Natural killer cell (primary cell): ENCODE data around the gene RABEP2. TPM values are rescaled to one million over a fixed set of nuclear protein-coding genes. Genes with fewer than 3 reads are reported as not detected.

ENCODE experiments used
- ATAC-seq, 3 donors: fragments of 150-1000 bp in 2 of 3; fragments of 200-7000 bp in 1 of 3; cut with Tn5 transposase; 1 replicate in 1 of 3; 2 replicates in 2 of 3; pipeline ENCODE4 v1.10.0; 2021; ENCODE audit warnings: mild to moderate bottlenecking in 2 of 3, moderate library complexity in 2 of 3
- DNase-seq, 2 donors: peaks; one replicate each; pipeline versions ENCODE4 v3.0.0 to v3.0.0-alpha.2; 2013 to 2021; ENCODE audit warnings: mixed read lengths in 1 of 2
- H3K27ac ChIP-seq: one replicate; pipeline ENCODE4 v1.5.1; 2013; ENCODE audit warnings: mild to moderate bottlenecking, low read length
- H3K27me3 ChIP-seq: one replicate; pipeline ENCODE4 v1.6.1; 2013; ENCODE audit warnings: low read length; ENCODE audit not compliant: control insufficient read depth, insufficient read depth
- H3K36me3 ChIP-seq: one replicate; pipeline ENCODE4 v1.6.1; 2013; ENCODE audit warnings: low read length; ENCODE audit not compliant: control insufficient read depth, insufficient read depth
- H3K4me1 ChIP-seq: one replicate; pipeline ENCODE4 v1.6.1; 2013; ENCODE audit warnings: low read length; ENCODE audit not compliant: control insufficient read depth, insufficient read depth
- H3K4me3 ChIP-seq: one replicate; pipeline ENCODE4 v1.5.1; 2013; ENCODE audit warnings: low read length
- H3K9me3 ChIP-seq: one replicate; pipeline ENCODE4 v1.6.1; 2013; ENCODE audit warnings: low read length; ENCODE audit not compliant: control insufficient read depth, insufficient read depth
- H3K27ac Mint-ChIP-seq, 2 donors: one replicate each; pipeline ENCODE4 v1.8.0; 2022; ENCODE audit warnings: mild to moderate bottlenecking in 2 of 2, mixed read lengths in 2 of 2, moderate library complexity in 1 of 2
- H3K27me3 Mint-ChIP-seq, 2 donors: one replicate each; pipeline ENCODE4 v1.8.0; 2022; ENCODE audit warnings: low read depth in 2 of 2, mixed read lengths in 2 of 2
- H3K36me3 Mint-ChIP-seq: one replicate; pipeline ENCODE4 v1.8.0; 2022; ENCODE audit warnings: mixed read lengths
- H3K4me1 Mint-ChIP-seq, 2 donors: one replicate each; pipeline ENCODE4 v1.8.0; 2022; ENCODE audit warnings: mixed read lengths in 2 of 2
- H3K4me3 Mint-ChIP-seq: one replicate; pipeline ENCODE4 v1.8.0; 2022; ENCODE audit warnings: mild to moderate bottlenecking, moderate library complexity, mixed read lengths
- H3K9me3 Mint-ChIP-seq, 2 donors: one replicate each; pipeline ENCODE4 v1.8.0; 2022; ENCODE audit warnings: mixed read lengths in 2 of 2
- CTCF ChIP-seq: fragments of 200-600 bp; IDR thresholded peaks from one replicate; pipeline ENCODE4 v1.8.0; 2022; ENCODE audit warnings: antibody characterized with exemption
- WGBS: methylation state at CpG from one replicate; pipeline ENCODE4 v1.1.7; 2013; ENCODE audit warnings: missing lambda C conversion rate; ENCODE audit not compliant: insufficient coverage; 5-methylcytosine and 5-hydroxymethylcytosine counted together
- intact Hi-C: fragments of 100-400 bp; cut with micrococcal nuclease; formaldehyde crosslinking; loops from one replicate; pipeline ENCODE4 v1.14.2; 2022
- total RNA-seq, 4 donors: library from RNA; stranded (reverse); fragments of 120-200 nt in 1 of 4; gene quantifications; one replicate each; pipeline versions ENCODE4 v1.2.3 to v1.2.4, GENCODE V29; 2013 to 2022

RABEP2 gene
- total RNA-seq, 3 donors from 2014 or later (not counting 1 experiment from before 2014, with no cell fraction given), result 53.4 to 63.4 (median 60.1) TPM

GRCh38 chr16:28937222-28937876 is 12.3 kb upstream of the RABEP2 start:
- 91% methylated on average over 11 of the region's 14 CpGs for WGBS
- Mint-ChIP-seq H3K27me3 (no peaks in the 10 kb centered on the region), H3K36me3 (no peaks in the 10 kb centered on the region), H3K27ac (no peak overlapping the region), H3K4me3 (no peak overlapping the region), H3K9me3 (no peaks in the 10 kb centered on the region), H3K4me1 (peaks cover 15 to 35% of the 10 kb centered on the region in 2 donors)
- Histone ChIP-seq H3K36me3 (no peaks in the 10 kb centered on the region), H3K4me1 (peaks cover 19% of the 10 kb centered on the region), H3K27me3 (no peaks in the 10 kb centered on the region), H3K4me3 (no peak overlapping the region), H3K9me3 (no peaks in the 10 kb centered on the region), H3K27ac (no peak overlapping the region)
- DNase-seq (no peak), ATAC-seq (no peak)
- intact Hi-C loops, result no loop called here
- TF ChIP-seq CTCF, result no peak

DNA sequence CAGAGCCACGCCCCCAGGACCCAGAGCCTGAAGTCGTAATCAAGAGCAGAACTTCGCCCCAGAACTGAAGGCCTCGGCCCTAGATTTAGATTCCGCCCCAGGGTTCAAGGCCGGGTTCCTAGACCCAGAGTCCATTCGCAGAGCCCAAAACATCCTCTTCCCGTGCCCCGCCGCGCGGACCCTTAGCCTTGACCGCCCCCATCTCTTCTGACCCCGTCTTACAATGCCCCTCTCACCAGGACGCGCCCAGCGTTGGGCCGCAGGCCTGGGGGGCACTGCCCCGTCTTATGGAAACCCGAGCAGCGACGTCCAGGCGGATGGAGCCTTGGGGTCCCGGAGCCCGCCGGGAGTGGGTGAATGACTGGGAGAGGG is 11.7 kb upstream of the RABEP2 start:
- peak overlapping the region; percentile 78 for H3K4me3 Mint-ChIP-seq

DNA sequence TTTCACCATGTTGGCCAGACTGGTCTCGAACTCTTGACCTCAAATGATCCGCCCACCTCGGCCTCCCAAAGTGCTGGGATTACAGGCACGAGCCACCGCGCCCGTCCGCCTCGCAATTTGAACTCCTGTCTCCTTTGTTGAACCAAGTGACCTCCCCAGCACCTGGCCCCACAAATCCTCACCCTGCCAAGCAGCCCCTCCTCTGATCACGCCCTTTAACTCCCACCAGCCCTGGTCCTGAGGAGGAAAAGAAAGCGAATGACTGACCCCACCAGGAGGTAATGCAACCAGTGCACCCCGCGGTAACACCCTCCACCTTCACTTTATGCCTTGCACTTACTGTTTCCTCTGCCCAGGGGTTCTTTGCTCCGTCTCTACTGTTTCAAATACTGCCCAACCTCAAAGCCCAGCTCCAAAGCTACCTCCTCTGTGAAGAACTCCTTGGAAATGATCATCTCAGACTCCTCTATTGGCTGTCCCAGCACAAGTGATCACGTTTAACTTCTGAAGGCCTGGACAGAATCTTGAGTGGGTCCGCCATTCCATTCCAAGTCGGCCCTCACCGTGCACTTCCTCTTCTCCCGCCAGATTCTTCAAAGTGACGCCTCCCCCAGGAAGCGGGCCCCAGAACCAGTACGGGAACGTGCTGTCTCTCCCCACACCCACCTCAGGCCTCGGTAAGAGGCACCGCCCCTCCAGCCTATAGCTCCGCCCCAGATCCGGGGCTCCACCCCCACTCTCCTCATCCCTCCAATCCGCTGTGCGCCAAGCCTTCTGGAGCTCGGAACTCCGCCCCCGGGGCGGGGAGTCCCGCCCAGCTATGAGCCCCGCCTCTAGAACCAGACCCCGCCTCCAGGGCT is 11.1 kb upstream of the RABEP2 start:
- H3K36me3 ChIP-seq, result no peaks in the 10 kb centered on the region
- peak overlapping the region; percentile 10 for H3K27ac ChIP-seq
- Mint-ChIP-seq H3K27ac (peak overlapping the region; percentile 25 to 78), H3K9me3 (no peaks in the 10 kb centered on the region), H3K27me3 (no peaks in the 10 kb centered on the region), H3K36me3 (no peaks in the 10 kb centered on the region), H3K4me1 (peaks cover 15 to 39% of the 10 kb centered on the region in 2 donors), H3K4me3 (peak overlapping the region; percentile 78)
- TF ChIP-seq CTCF, result no peak
- no peaks in the 10 kb centered on the region for H3K27me3 ChIP-seq
- peak; percentile 100 for ATAC-seq
- peak overlapping the region; percentile 24 for H3K4me3 ChIP-seq
- no peaks in the 10 kb centered on the region for H3K9me3 ChIP-seq
- peaks cover 29% of the 10 kb centered on the region for H3K4me1 ChIP-seq
- intact Hi-C loops, result loop anchor here (1.0 kb wide), 1 partner anchor 11 kb away; the partner anchor contains the start of gene RABEP2
- DNase-seq, result peak; percentile 84 to 91
- 34% methylated on average over 36 of the region's 36 CpGs for WGBS

More for the DNA sequence above, 11.7 kb upstream of the RABEP2 start:
- peaks cover 15 to 38% of the 10 kb centered on the region in 2 donors for H3K4me1 Mint-ChIP-seq
- H3K27ac Mint-ChIP-seq, result peak overlapping the region; percentile 25 to 78
- H3K27me3 ChIP-seq, result no peaks in the 10 kb centered on the region
- no peak overlapping the region for H3K4me3 ChIP-seq
- no peaks in the 10 kb centered on the region for H3K9me3 Mint-ChIP-seq
- ATAC-seq (no peak), DNase-seq (no peak)
- peaks cover 22% of the 10 kb centered on the region for H3K4me1 ChIP-seq
- TF ChIP-seq CTCF, result no peak
- peak overlapping the region; percentile 9 for H3K27ac ChIP-seq
- WGBS, result 75% methylated on average over 26 of the region's 26 CpGs
- no peaks in the 10 kb centered on the region for H3K36me3 Mint-ChIP-seq
- intact Hi-C loops, result loop anchor here (1.0 kb wide), 1 partner anchor 11 kb away; the partner anchor contains the start of gene RABEP2
- no peaks in the 10 kb centered on the region for H3K27me3 Mint-ChIP-seq
- H3K36me3 ChIP-seq, result no peaks in the 10 kb centered on the region
- no peaks in the 10 kb centered on the region for H3K9me3 ChIP-seq
